Measurements from ENCODE around the gene COBLL1. TPM values are rescaled to one million over a fixed set of nuclear protein-coding genes. Genes with fewer than 3 reads are reported as not detected.

The COBLL1 gene
- 89.4 TPM for total RNA-seq
- long read RNA-seq, full-length matches to known transcripts = 15 of 55 reads
- long read RNA-seq, partial matches to known transcripts = 11 of 55 reads
- long read RNA-seq, other reads (novel, unspliced or antisense) = 29 of 55 reads

DNA sequence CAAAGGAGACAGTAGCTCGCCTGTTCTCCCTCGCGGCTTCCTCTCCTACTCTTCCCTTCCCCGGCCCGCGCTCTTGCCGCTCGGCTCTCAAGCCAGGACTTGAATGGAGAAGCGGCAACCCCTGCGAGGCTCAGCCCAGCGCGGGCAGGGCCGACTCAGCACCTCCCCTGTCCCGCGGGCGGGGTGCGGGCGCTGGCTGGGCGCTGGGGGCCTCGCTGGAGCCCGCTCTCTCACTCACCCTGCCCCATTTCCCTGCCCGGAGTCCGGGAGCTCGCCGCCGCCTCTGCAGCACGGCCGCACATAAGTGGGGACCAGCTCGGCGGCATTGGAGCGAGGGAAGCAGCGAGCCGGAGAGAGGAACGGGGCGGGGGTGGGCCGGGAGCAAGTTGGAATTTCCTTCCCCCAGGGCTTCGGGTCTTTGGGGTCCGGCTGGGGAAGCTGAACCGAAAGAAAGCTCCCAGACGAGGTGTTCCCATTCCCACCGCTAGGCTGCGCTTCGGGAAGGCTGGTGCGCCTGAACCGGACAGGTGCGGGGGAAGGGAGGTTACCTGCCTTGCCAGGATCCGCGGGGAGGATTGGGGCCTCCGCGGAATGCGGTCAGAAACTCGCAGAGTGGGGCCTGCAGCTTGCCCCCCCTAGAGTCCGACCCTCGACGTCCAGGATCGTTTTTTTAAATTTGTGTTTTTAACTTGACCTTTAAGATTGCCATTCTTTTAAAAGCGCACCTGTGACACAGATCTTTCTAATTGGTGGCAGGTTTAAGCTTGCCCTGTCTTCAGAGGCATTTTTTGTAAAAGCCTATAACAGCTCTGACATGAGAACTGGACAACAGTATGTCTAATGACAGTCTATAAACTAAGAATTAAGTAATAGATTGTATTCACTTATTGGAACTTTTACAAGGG is at the start of gene COBLL1:
COBLL1 (minus strand) TSS at position 105 of the 905 bp plus-strand sequence. CDS start 627 bp downstream, outside the sequence.
- TF ChIP-seq, protein P1, sequence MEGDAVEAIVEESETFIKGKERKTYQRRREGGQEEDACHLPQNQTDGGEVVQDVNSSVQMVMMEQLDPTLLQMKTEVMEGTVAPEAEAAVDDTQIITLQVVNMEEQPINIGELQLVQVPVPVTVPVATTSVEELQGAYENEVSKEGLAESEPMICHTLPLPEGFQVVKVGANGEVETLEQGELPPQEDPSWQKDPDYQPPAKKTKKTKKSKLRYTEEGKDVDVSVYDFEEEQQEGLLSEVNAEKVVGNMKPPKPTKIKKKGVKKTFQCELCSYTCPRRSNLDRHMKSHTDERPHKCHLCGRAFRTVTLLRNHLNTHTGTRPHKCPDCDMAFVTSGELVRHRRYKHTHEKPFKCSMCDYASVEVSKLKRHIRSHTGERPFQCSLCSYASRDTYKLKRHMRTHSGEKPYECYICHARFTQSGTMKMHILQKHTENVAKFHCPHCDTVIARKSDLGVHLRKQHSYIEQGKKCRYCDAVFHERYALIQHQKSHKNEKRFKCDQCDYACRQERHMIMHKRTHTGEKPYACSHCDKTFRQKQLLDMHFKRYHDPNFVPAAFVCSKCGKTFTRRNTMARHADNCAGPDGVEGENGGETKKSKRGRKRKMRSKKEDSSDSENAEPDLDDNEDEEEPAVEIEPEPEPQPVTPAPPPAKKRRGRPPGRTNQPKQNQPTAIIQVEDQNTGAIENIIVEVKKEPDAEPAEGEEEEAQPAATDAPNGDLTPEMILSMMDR (IDR thresholded peaks at IDR 0.05) = peak; percentile 85
- peak; percentile 82 to 89 for ATAC-seq
- no peaks in the 10 kb centered on the region for H3K9me3 ChIP-seq
- H3K36me3 ChIP-seq = no peaks in the 10 kb centered on the region
- peak; percentile 87 for DNase-seq
- peak within 1 kb of the TSS; percentile 79 for H3K4me3 ChIP-seq
- H3K27me3 ChIP-seq (ENCODE audit: low read depth) = no peaks in the 10 kb centered on the region
- peak within 1 kb of the TSS; percentile 95 for H3K27ac ChIP-seq
- H3K4me1 ChIP-seq = peaks cover 21% of the 10 kb centered on the region
- intact Hi-C loops (cut with DNase I) = no loop called here

DNA sequence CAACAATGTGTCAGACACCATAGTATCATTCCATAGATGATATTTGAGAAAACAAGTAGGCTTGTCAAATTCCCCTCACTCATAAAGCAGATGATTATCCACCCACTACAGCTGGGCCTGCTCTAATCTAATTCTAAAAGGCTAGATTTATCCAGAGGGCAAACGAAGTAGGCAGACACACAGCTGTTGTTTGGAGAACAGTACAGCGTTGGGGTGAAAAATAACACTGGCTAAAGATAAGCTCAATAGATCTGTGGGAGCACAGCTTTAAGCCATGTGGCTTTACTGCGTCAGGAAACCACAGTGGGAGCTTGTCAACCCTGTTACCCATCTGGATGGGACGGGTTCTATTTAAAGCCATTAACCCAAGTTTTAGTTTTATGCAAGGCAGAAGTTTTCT is 48.9 kb upstream of the COBLL1 start:
- no peak for ATAC-seq
- H3K9me3 ChIP-seq = no peaks in the 10 kb centered on the region
- H3K36me3 ChIP-seq = no peaks in the 10 kb centered on the region
- DNase-seq = no peak
- no peak overlapping the region for H3K4me3 ChIP-seq
- no peaks in the 10 kb centered on the region for H3K4me1 ChIP-seq
- no peaks in the 10 kb centered on the region for H3K27me3 ChIP-seq (ENCODE audit: low read depth)
- intact Hi-C loops (cut with DNase I) = no loop called here
- TF ChIP-seq, protein P1 (IDR thresholded peaks at IDR 0.05) = no peak
- H3K27ac ChIP-seq = no peak overlapping the region

DNA sequence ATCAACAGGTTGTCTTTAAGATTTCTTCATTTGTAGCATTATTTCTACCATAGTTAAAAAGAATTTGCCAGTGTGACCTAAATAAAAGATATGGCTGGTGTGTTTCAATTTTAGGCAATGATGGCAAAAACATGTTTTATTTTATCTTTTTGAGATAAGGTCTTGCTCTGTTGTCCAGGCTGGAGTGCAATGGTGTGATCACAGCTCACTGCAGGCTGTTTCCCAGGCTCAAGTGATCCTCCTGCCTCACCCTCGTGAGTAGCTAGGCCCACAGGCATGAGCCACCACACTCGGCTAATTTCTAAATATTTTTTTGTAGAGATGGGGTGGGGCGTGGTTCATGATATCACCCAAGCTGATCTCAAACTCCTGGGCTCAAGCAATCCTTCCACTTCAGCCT is 47.0 kb upstream of the COBLL1 start:
- intact Hi-C loops (cut with DNase I) = no loop called here
- H3K36me3 ChIP-seq = no peaks in the 10 kb centered on the region
- H3K9me3 ChIP-seq = no peaks in the 10 kb centered on the region
- no peaks in the 10 kb centered on the region for H3K27me3 ChIP-seq (ENCODE audit: low read depth)
- DNase-seq (no peak), ATAC-seq (no peak)
- TF ChIP-seq, protein P1 (IDR thresholded peaks at IDR 0.05) = no peak
- H3K27ac ChIP-seq = no peak overlapping the region
- no peak overlapping the region for H3K4me3 ChIP-seq
- no peaks in the 10 kb centered on the region for H3K4me1 ChIP-seq

DNA sequence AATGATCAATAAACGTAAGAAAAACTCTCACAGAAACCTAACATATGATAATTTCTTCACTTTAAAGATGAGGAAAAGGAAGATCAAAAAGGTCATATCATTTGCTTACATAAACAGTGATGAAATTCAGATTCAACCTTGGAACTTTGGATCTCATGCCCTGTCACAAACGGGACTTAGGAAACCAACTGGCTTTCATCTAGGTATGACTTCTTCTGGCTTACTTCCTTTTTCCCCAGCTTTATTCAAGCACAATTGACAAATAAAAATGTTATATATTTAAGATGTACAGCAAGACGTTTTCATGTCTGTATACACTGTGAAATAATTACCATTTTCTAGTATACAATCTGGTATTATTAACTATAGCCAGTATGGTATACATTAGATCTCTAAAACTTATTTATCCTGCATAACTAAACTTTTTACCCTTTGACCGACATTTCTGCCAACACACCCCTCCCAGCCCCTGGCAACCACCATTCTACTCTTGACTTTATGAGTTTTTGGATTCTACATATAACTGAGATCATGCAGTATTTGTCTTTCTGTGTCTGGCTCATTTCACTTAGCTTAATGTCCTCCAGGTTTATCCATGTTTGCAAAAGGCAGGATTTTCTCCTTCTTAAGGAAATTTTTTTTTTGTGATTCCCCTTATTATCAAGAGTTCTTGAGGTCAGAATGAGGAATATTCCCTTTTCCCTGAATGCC is 46.0 kb upstream of the COBLL1 start:
- intact Hi-C loops (cut with DNase I) = no loop called here
- Histone ChIP-seq H3K27ac (no peak overlapping the region), H3K27me3 (ENCODE audit: low read depth) (no peaks in the 10 kb centered on the region), H3K4me1 (no peaks in the 10 kb centered on the region), H3K4me3 (no peak overlapping the region), H3K9me3 (no peaks in the 10 kb centered on the region), H3K36me3 (no peaks in the 10 kb centered on the region)
- ATAC-seq (no peak), DNase-seq (no peak)
- TF ChIP-seq, protein P1 (IDR thresholded peaks at IDR 0.05) = no peak

GRCh38 chr2:164882276-164882675 is 40.7 kb upstream of the COBLL1 start:
- intact Hi-C loops (cut with DNase I) = no loop called here
- ATAC-seq = no peak
- TF ChIP-seq, protein P1 (IDR thresholded peaks at IDR 0.05) = no peak
- DNase-seq = no peak
- no peak overlapping the region for H3K4me3 ChIP-seq
- no peak overlapping the region for H3K27ac ChIP-seq
- H3K4me1 ChIP-seq = no peaks in the 10 kb centered on the region
- no peaks in the 10 kb centered on the region for H3K9me3 ChIP-seq
- H3K36me3 ChIP-seq = no peaks in the 10 kb centered on the region
- H3K27me3 ChIP-seq (ENCODE audit: low read depth) = no peaks in the 10 kb centered on the region

Measured in lower lobe of right lung (tissue), 2 donors.